ENCODE measurements around the gene SF3B5.
"Not testable (repeated sequence)": the region's sequence is repeated elsewhere in the genome, so short reads cannot be mapped to it uniquely, and the experiment has no call there.

Gene SF3B5

DNA sequence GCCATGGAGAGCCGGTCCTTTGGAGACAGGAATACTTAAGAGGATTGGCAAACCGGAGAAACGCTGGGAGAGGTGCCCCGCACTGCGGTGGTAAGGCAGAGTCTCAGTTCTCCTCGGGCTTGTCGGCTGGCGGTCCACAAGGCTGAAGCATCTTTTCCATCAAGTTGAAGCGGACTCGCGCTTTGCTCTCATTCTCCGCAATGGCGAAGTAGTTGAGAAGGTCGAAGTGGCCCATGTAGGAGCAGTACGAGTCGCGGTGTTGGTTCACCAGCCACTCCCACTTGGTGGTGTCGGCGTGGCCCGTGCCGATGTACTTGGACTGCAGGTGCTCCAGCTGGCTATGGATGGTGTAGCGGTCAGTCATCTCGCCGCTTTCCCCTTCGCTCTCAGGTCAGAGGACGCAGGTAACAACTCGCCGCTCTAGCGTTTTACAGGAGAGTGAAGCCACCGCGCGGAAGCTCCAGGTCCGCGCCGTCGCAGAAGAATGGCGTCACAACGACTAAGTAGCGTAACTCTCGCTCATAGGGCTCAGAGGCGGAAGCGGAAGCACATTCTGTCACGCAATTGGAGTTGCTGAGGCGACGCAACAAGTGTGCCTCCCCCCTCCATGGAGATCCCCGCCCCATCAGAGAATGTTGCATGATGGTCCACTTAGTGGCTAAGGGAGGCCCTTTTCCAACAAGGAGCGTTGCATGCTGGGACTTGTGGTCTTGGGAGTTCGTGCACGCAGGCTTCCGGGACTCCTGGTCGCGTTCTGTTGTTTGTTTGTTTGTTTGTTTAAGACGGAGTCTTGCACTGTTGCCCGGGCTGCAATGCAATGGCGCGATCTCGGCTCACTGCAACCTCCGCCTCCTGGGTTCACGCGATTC is at the start of gene SF3B5:
Gene SF3B5, minus strand, starts transcription at position 440 of the 869 bp plus-strand sequence. Its CDS starts 76 bp downstream, at position 364.
- peak within 1 kb of the TSS; percentile 96 for H3K4me3 Mint-ChIP-seq
- peaks cover 37% of the 10 kb centered on the region for H3K4me1 Mint-ChIP-seq (ENCODE audit: low read depth)
- peaks cover 41% of the 10 kb centered on the region for H3K36me3 Mint-ChIP-seq (ENCODE audit: low read depth)
- H3K9me3 Mint-ChIP-seq, result no peaks in the 10 kb centered on the region
- DNase-seq, result peak; percentile 94
- H3K27ac Mint-ChIP-seq, result peak within 1 kb of the TSS; percentile 98
- no peaks in the 10 kb centered on the region for H3K27me3 Mint-ChIP-seq

- peaks cover 6% of the 10 kb centered on the region for H3K4me1 Mint-ChIP-seq (ENCODE audit: low read depth)
- H3K9me3 Mint-ChIP-seq, result no peaks in the 10 kb centered on the region
- no peaks in the 10 kb centered on the region for H3K27me3 Mint-ChIP-seq
- no peaks in the 10 kb centered on the region for H3K36me3 Mint-ChIP-seq (ENCODE audit: low read depth)
- DNase-seq, result no peak
- no peak overlapping the region for H3K27ac Mint-ChIP-seq
- no peak overlapping the region for H3K4me3 Mint-ChIP-seq
Measured at GRCh38 chr6:144144996-144145395, 49.6 kb upstream of the SF3B5 start.

DNA sequence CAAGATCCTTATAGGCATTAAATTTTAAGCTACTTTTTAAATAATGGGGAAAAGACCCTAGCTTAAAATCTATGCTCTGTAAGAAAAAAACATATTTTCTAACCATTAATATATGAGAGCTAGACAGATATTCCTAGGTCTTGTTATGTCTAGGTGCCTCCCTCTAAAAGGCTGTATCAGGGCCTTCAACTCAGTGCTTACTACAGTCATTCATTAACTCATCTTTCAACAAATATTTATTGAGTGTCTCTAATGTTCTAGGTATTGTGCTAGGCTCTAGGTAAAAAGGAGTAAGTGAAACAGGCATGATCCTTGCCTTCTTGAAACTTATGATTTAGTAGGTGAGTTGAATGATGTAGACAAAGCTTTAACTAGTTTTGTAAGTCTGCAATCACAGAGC is 48.5 kb upstream of the SF3B5 start:
- Mint-ChIP-seq H3K27ac (no peak overlapping the region), H3K27me3 (no peaks in the 10 kb centered on the region), H3K36me3 (ENCODE audit: low read depth) (no peaks in the 10 kb centered on the region), H3K4me1 (ENCODE audit: low read depth) (peaks cover 1% of the 10 kb centered on the region), H3K9me3 (no peaks in the 10 kb centered on the region), H3K4me3 (no peak overlapping the region)
- no peak for DNase-seq

DNA sequence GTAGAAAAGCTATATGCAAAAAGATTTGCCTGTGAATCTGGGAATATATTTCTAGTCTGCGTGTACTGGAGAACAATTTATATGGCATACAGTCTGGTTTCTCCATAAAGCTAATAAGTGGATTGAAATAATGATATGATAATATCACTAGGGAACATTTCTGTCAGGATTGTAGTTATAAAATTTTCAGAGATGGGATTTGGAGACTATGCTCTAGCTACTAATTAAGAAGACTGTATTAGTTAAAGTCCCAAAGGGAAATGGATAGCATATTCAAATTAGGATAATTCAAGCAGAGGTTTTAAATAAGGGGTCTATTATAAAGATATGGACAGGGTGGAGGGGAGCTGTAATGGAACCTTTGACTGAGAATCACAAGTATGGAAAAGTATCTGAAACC is 47.7 kb upstream of the SF3B5 start:
- Mint-ChIP-seq H3K27me3 (no peaks in the 10 kb centered on the region), H3K27ac (no peak overlapping the region), H3K4me1 (ENCODE audit: low read depth) (peaks cover 1% of the 10 kb centered on the region), H3K36me3 (ENCODE audit: low read depth) (no peaks in the 10 kb centered on the region), H3K4me3 (no peak overlapping the region), H3K9me3 (no peaks in the 10 kb centered on the region)
- no peak for DNase-seq

- Mint-ChIP-seq H3K4me1 (ENCODE audit: low read depth) (no peaks in the 10 kb centered on the region), H3K27me3 (no peaks in the 10 kb centered on the region), H3K4me3 (no peak overlapping the region), H3K9me3 (no peaks in the 10 kb centered on the region), H3K36me3 (ENCODE audit: low read depth) (no peaks in the 10 kb centered on the region), H3K27ac (no peak overlapping the region)
- no peak for DNase-seq
Measured at GRCh38 chr6:144141470-144141869, 46.1 kb upstream of the SF3B5 start.

GRCh38 chr6:144140867-144141266 is 45.5 kb upstream of the SF3B5 start:
- Mint-ChIP-seq H3K4me1 (ENCODE audit: low read depth) (no peaks in the 10 kb centered on the region), H3K27me3 (no peaks in the 10 kb centered on the region), H3K27ac (no peak overlapping the region), H3K4me3 (no peak overlapping the region), H3K36me3 (ENCODE audit: low read depth) (no peaks in the 10 kb centered on the region), H3K9me3 (no peaks in the 10 kb centered on the region)
- no peak for DNase-seq

GRCh38 chr6:144139817-144140216 is 44.4 kb upstream of the SF3B5 start:
- H3K9me3 Mint-ChIP-seq, result no peaks in the 10 kb centered on the region
- no peaks in the 10 kb centered on the region for H3K27me3 Mint-ChIP-seq
- H3K4me1 Mint-ChIP-seq (ENCODE audit: low read depth), result peaks cover 2% of the 10 kb centered on the region
- no peak overlapping the region for H3K27ac Mint-ChIP-seq
- H3K36me3 Mint-ChIP-seq (ENCODE audit: low read depth), result no peaks in the 10 kb centered on the region
- DNase-seq, result no peak
- H3K4me3 Mint-ChIP-seq, result no peak overlapping the region

DNA sequence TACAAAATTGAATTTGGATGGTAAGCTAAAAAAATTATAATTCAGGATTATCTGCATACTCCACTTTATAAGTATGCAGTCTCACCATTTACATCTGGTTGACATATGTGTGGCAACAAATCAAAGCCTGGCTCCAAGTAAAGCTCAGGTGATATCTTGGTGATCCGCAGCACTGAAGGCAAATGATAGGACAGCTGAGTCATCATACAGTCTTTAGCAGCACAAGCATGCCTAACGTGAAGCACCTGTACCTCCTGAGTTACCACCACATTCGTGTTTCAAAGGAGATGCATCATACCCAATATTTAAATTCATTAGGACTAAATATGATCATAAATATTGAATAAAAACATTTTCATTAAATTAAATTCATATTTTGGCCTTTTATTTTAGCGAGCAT is 43.2 kb upstream of the SF3B5 start:
- Mint-ChIP-seq H3K27me3 (no peaks in the 10 kb centered on the region), H3K27ac (no peak overlapping the region), H3K9me3 (no peaks in the 10 kb centered on the region), H3K36me3 (ENCODE audit: low read depth) (no peaks in the 10 kb centered on the region), H3K4me3 (no peak overlapping the region), H3K4me1 (ENCODE audit: low read depth) (peaks cover 5% of the 10 kb centered on the region)
- DNase-seq, result no peak

DNA sequence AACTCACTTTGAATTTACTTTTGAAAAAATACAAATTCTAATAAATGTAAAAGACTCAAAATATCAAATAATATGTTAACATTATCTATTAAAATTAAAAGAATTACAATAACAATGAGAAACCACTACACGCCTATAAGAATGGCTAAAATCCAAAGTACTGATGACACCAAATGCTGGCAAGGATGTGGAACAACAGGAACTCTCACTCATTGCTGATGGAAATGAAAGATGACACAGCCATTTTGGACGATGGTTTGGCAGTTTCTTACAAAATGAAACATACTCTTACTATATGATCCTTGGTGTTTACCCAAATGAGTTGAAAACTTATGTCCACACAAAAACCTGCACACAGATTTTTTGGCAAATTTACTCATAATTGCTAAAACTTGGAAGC is 39.4 kb upstream of the SF3B5 start:
- peaks cover 35% of the 10 kb centered on the region for H3K4me1 Mint-ChIP-seq (ENCODE audit: low read depth)
- H3K36me3 Mint-ChIP-seq (ENCODE audit: low read depth), result no peaks in the 10 kb centered on the region
- DNase-seq, result no peak
- no peak overlapping the region for H3K4me3 Mint-ChIP-seq
- H3K27ac Mint-ChIP-seq, result no peak overlapping the region
- H3K27me3 Mint-ChIP-seq, result no peaks in the 10 kb centered on the region
- H3K9me3 Mint-ChIP-seq, result no peaks in the 10 kb centered on the region

- no peaks in the 10 kb centered on the region for H3K27me3 Mint-ChIP-seq
- no peaks in the 10 kb centered on the region for H3K36me3 Mint-ChIP-seq (ENCODE audit: low read depth)
- no peak overlapping the region for H3K27ac Mint-ChIP-seq
- no peak for DNase-seq
- H3K4me1 Mint-ChIP-seq (ENCODE audit: low read depth), result peaks cover 41% of the 10 kb centered on the region
- H3K4me3 Mint-ChIP-seq, result no peak overlapping the region
- H3K9me3 Mint-ChIP-seq, result no peaks in the 10 kb centered on the region
Measured at GRCh38 chr6:144134176-144134575, 38.8 kb upstream of the SF3B5 start.

DNA sequence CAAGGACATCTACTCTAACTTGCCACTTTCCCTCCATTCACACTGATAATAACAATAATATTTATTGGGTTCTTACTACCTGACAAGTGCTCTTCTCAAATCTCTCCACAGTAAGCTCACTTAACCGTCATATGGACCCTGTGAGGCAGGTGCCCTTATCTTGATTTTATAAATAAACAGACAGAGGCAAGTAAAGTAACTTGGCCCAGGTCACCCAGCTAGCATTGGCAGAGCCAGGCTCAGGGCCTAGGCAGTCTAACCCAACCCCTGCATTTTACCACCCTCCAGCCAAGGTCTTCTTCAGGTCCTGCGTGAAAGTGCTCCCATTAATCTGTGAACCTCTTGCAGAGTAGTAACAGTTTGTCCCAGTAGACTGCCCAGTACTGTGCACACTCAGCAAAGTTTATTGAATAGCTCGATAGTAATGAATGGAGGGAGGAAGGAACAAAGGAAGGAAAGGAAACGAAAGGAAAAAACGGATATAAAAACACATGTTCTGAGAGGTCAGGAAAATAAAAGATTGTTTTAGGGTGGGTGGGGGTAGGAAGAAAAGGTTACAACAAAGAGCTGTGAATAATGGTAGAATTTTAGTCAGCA is 38.0 kb upstream of the SF3B5 start:
- Mint-ChIP-seq H3K27me3 (peaks cover 2% of the 10 kb centered on the region), H3K36me3 (ENCODE audit: low read depth) (no peaks in the 10 kb centered on the region), H3K4me3 (no peak overlapping the region), H3K9me3 (no peaks in the 10 kb centered on the region), H3K27ac (no peak overlapping the region), H3K4me1 (ENCODE audit: low read depth) (peaks cover 46% of the 10 kb centered on the region)
- no peak for DNase-seq

- peaks cover 46% of the 10 kb centered on the region for H3K4me1 Mint-ChIP-seq (ENCODE audit: low read depth)
- H3K4me3 Mint-ChIP-seq; H3K27me3 Mint-ChIP-seq; H3K27ac Mint-ChIP-seq; H3K9me3 Mint-ChIP-seq; H3K36me3 Mint-ChIP-seq (ENCODE audit: low read depth); DNase-seq: not testable (repeated sequence)
Measured at GRCh38 chr6:144132167-144132690, 36.9 kb upstream of the SF3B5 start.

GRCh38 chr6:144131248-144131709 is 35.9 kb upstream of the SF3B5 start:
- Mint-ChIP-seq H3K27me3 (peaks cover 3% of the 10 kb centered on the region), H3K27ac (peak overlapping the region; percentile 96), H3K4me3 (peak overlapping the region; percentile 62), H3K4me1 (ENCODE audit: low read depth) (peaks cover 46% of the 10 kb centered on the region), H3K9me3 (no peaks in the 10 kb centered on the region), H3K36me3 (ENCODE audit: low read depth) (no peaks in the 10 kb centered on the region)
- no peak for DNase-seq

- H3K27ac Mint-ChIP-seq, result peak overlapping the region; percentile 96
Measured at GRCh38 chr6:144129469-144129868, 34.1 kb upstream of the SF3B5 start.

GRCh38 chr6:144127097-144127496 is 31.7 kb upstream of the SF3B5 start:
- H3K27me3 Mint-ChIP-seq, result peaks cover 3% of the 10 kb centered on the region
- no peaks in the 10 kb centered on the region for H3K36me3 Mint-ChIP-seq (ENCODE audit: low read depth)
- H3K4me1 Mint-ChIP-seq (ENCODE audit: low read depth), result peaks cover 30% of the 10 kb centered on the region
- H3K27ac Mint-ChIP-seq, result no peak overlapping the region
- no peak for DNase-seq
- H3K4me3 Mint-ChIP-seq, result no peak overlapping the region
- H3K9me3 Mint-ChIP-seq, result no peaks in the 10 kb centered on the region

More at GRCh38 chr6:144129469-144129868, 34.1 kb upstream of the SF3B5 start:
- Mint-ChIP-seq H3K9me3 (no peaks in the 10 kb centered on the region), H3K27me3 (peaks cover 3% of the 10 kb centered on the region), H3K4me1 (ENCODE audit: low read depth) (peaks cover 43% of the 10 kb centered on the region), H3K36me3 (ENCODE audit: low read depth) (no peaks in the 10 kb centered on the region), H3K4me3 (no peak overlapping the region)
- no peak for DNase-seq

All from activated T-cell treated with anti-CD3 and anti-CD28 coated beads, Interleukin-2, amount 50 U/mL, for 24 hours (primary cell).